OCI-LY1 (cell line): Measurements from ENCODE around the gene ALKBH4.

Experiments
- EZH2 ChIP-seq: fragments of 200-600 bp; sonication (generic), shearing (Covaris generic); IDR thresholded peaks from 2 replicates; pipeline ENCODE4 v1.8.0; 2017; ENCODE audit warnings: borderline replicate concordance, mixed run types, mild to moderate bottlenecking, antibody characterized with exemption, low read length, moderate library complexity, mixed read lengths
- TF ChIP-seq, protein P1 (sequence below): fragments of 200-600 bp; sonication (generic), shearing (Covaris generic); IDR thresholded peaks from 2 replicates; pipeline ENCODE4 v1.5.1; 2017; ENCODE audit warnings: mild to moderate bottlenecking, antibody characterized with exemption, low read length, moderate library complexity, mixed read lengths

GRCh38 chr7:102457352-102457924 is 7.2 kb downstream of the ALKBH4 start:
- TF ChIP-seq, protein P1, sequence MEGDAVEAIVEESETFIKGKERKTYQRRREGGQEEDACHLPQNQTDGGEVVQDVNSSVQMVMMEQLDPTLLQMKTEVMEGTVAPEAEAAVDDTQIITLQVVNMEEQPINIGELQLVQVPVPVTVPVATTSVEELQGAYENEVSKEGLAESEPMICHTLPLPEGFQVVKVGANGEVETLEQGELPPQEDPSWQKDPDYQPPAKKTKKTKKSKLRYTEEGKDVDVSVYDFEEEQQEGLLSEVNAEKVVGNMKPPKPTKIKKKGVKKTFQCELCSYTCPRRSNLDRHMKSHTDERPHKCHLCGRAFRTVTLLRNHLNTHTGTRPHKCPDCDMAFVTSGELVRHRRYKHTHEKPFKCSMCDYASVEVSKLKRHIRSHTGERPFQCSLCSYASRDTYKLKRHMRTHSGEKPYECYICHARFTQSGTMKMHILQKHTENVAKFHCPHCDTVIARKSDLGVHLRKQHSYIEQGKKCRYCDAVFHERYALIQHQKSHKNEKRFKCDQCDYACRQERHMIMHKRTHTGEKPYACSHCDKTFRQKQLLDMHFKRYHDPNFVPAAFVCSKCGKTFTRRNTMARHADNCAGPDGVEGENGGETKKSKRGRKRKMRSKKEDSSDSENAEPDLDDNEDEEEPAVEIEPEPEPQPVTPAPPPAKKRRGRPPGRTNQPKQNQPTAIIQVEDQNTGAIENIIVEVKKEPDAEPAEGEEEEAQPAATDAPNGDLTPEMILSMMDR = no peak
- no peak for TF ChIP-seq EZH2
